Neural progenitor cell (in vitro differentiated cells): ENCODE results near the gene IRF1. TPM values are rescaled to one million over a fixed set of nuclear protein-coding genes. Genes with fewer than 3 reads are reported as not detected.

Experiments used
- DNase-seq: peaks from one replicate; pipeline ENCODE4 v3.0.0-alpha.2; 2016; ENCODE audit warnings: low spot score
- H2AFZ ChIP-seq: fragments of 200-600 bp; sonication (generic); replicated peaks from 2 replicates; pipeline ENCODE4 v1.6.1; 2016; ENCODE audit warnings: antibody characterized with exemption
- H3F3A ChIP-seq: fragments of 200-600 bp; sonication (generic); 2 replicates; pipeline ENCODE4 v1.6.1; 2016; ENCODE audit warnings: antibody characterized with exemption, low read depth
- H3K27ac ChIP-seq: fragments of 200-600 bp; sonication (generic); 2 replicates; pipeline ENCODE4 v1.5.1; 2016; ENCODE audit warnings: mild to moderate bottlenecking
- H3K27me3 ChIP-seq: fragments of 200-600 bp; sonication (generic); 2 replicates; pipeline ENCODE4 v1.6.1; 2016; ENCODE audit warnings: mild to moderate bottlenecking, moderate library complexity
- H3K36me3 ChIP-seq: fragments of 200-600 bp; sonication (generic); 2 replicates; pipeline ENCODE4 v1.5.1; 2016
- H3K4me1 ChIP-seq: fragments of 200-600 bp; sonication (generic); 2 replicates; pipeline ENCODE4 v1.6.1; 2016; ENCODE audit warnings: mixed run types
- H3K4me2 ChIP-seq: fragments of 200-600 bp; sonication (generic); 2 replicates; pipeline ENCODE4 v1.6.1; 2016
- H3K4me3 ChIP-seq: fragments of 200-600 bp; sonication (generic); 2 replicates; pipeline ENCODE4 v1.5.1; 2016
- H3K79me2 ChIP-seq: fragments of 200-600 bp; sonication (generic); 2 replicates; pipeline ENCODE4 v1.6.1; 2016; ENCODE audit warnings: low read depth
- H3K9ac ChIP-seq: fragments of 200-600 bp; sonication (generic); 2 replicates; pipeline ENCODE4 v1.6.1; 2016
- H3K9me3 ChIP-seq: fragments of 200-600 bp; sonication (generic); 2 replicates; pipeline ENCODE4 v1.5.1; 2016; ENCODE audit warnings: low read depth
- H4K20me1 ChIP-seq: fragments of 200-600 bp; sonication (generic); 2 replicates; pipeline ENCODE4 v1.6.1; 2016; ENCODE audit warnings: low read depth
- H3K27ac Mint-ChIP-seq: 3 replicates; pipeline ENCODE4 v1.8.0; 2021; ENCODE audit warnings: mixed read lengths
- H3K27me3 Mint-ChIP-seq: 2 replicates; pipeline ENCODE4 v1.8.0; 2022; ENCODE audit warnings: low read depth, mild to moderate bottlenecking, inconsistent platforms, moderate library complexity, mixed read lengths; ENCODE audit not compliant: insufficient read depth
- H3K36me3 Mint-ChIP-seq: 3 replicates; pipeline ENCODE4 v1.8.0; 2021; ENCODE audit warnings: mixed read lengths
- H3K4me1 Mint-ChIP-seq: 3 replicates; pipeline ENCODE4 v1.8.0; 2021; ENCODE audit warnings: mixed read lengths
- H3K4me3 Mint-ChIP-seq: 3 replicates; pipeline ENCODE4 v1.8.0; 2021; ENCODE audit warnings: mild to moderate bottlenecking, moderate library complexity, mixed read lengths
- H3K9me3 Mint-ChIP-seq: 3 replicates; pipeline ENCODE4 v1.8.0; 2020; ENCODE audit warnings: mixed read lengths
- EZH2 ChIP-seq: fragments of 200-600 bp; sonication (generic); IDR thresholded peaks from 2 replicates; pipeline ENCODE4 v1.6.1; 2017; ENCODE audit warnings: antibody characterized with exemption, mild to moderate bottlenecking, moderate library complexity
- EZH2phosphoT487 ChIP-seq: fragments of 200-600 bp; sonication (generic); IDR thresholded peaks from 2 replicates; pipeline ENCODE4 v1.6.1; 2017; ENCODE audit warnings: antibody characterized with exemption
- total RNA-seq: library from RNA; depleted of rRNA; stranded (reverse); fragments of >200 nt; gene quantifications from 2 replicates; pipeline ENCODE4 v1.2.3, GENCODE V29; 2015; ENCODE audit warnings: low replicate concordance
- TF ChIP-seq, protein P1 (sequence below): fragments of 200-600 bp; sonication (generic); IDR thresholded peaks from 2 replicates; pipeline ENCODE4 v1.5.1; 2017; ENCODE audit warnings: antibody characterized with exemption, mild to moderate bottlenecking

IRF1 gene
- total RNA-seq, 1 donor from 2014 or later = 7.1 TPM

GRCh38 chr5:132469380-132470009 is 21.1 kb downstream of the IRF1 start:
- H3K4me1 ChIP-seq = peaks cover 7% of the 10 kb centered on the region
- DNase-seq = no peak
- no peaks in the 10 kb centered on the region for H3K79me2 ChIP-seq
- no peak overlapping the region for H3K27ac ChIP-seq
- no peaks in the 10 kb centered on the region for H3K27me3 ChIP-seq
- peaks cover 4% of the 10 kb centered on the region for H3K9me3 Mint-ChIP-seq
- no peak overlapping the region for H3K9ac ChIP-seq
- no peaks in the 10 kb centered on the region for H3K9me3 ChIP-seq
- peaks cover 23% of the 10 kb centered on the region for H3K4me1 Mint-ChIP-seq
- no peaks in the 10 kb centered on the region for H3K36me3 ChIP-seq
- H3K4me3 Mint-ChIP-seq = no peak overlapping the region
- H3K4me3 ChIP-seq = no peak overlapping the region
- H3K27me3 Mint-ChIP-seq = peaks cover 5% of the 10 kb centered on the region
- H3K4me2 ChIP-seq = no peak overlapping the region
- H4K20me1 ChIP-seq = no peaks in the 10 kb centered on the region
- no peak overlapping the region for H2AFZ ChIP-seq
- H3F3A ChIP-seq = peaks cover under 1% of the 10 kb centered on the region
- H3K36me3 Mint-ChIP-seq = no peaks in the 10 kb centered on the region
- TF ChIP-seq, protein P1, sequence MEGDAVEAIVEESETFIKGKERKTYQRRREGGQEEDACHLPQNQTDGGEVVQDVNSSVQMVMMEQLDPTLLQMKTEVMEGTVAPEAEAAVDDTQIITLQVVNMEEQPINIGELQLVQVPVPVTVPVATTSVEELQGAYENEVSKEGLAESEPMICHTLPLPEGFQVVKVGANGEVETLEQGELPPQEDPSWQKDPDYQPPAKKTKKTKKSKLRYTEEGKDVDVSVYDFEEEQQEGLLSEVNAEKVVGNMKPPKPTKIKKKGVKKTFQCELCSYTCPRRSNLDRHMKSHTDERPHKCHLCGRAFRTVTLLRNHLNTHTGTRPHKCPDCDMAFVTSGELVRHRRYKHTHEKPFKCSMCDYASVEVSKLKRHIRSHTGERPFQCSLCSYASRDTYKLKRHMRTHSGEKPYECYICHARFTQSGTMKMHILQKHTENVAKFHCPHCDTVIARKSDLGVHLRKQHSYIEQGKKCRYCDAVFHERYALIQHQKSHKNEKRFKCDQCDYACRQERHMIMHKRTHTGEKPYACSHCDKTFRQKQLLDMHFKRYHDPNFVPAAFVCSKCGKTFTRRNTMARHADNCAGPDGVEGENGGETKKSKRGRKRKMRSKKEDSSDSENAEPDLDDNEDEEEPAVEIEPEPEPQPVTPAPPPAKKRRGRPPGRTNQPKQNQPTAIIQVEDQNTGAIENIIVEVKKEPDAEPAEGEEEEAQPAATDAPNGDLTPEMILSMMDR = no peak
- no peak for TF ChIP-seq EZH2
- no peak overlapping the region for H3K27ac Mint-ChIP-seq

DNA sequence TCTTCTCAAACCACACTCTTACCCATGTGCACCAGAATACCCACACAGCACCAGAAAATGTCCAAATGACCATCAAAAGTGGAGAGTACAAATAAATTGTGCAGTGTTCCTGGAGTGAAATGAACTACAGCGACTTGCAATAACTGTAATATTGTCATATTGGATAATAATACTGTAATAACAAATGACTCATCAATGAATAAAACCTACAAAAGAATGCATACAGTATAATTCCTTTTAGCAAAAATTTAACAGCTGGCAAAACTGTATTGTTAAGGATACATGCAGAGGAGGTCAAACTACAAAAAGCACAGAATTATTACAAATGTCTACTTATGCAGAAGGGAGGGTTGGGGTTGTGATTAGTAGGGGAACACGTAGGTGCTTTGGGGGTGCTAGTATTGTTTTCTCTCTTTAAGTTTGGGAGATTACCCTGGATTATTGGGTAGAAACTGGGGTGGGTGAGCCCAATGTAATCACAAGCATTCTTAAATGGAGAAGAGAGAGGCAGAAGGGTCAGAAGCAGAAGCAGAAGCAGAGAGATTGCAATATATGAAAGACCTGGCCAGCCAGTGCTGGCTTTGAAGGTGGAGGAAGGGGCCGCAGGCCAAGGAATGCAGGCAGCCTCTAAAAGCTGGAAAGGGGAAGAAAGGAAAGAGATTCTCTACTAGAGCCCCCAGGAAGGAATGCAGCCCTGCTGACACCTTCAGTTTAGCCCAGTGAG is 21.8 kb downstream of the IRF1 start:
- no peaks in the 10 kb centered on the region for H3K9me3 ChIP-seq
- H3K4me3 ChIP-seq = no peak overlapping the region
- no peak for DNase-seq
- no peak overlapping the region for H2AFZ ChIP-seq
- Mint-ChIP-seq H3K4me1 (peaks cover 26% of the 10 kb centered on the region), H3K9me3 (peaks cover 4% of the 10 kb centered on the region), H3K36me3 (no peaks in the 10 kb centered on the region), H3K27ac (no peak overlapping the region), H3K27me3 (peaks cover 4% of the 10 kb centered on the region), H3K4me3 (no peak overlapping the region)
- no peaks in the 10 kb centered on the region for H3F3A ChIP-seq
- no peaks in the 10 kb centered on the region for H4K20me1 ChIP-seq
- no peak overlapping the region for H3K4me2 ChIP-seq
- no peaks in the 10 kb centered on the region for H3K36me3 ChIP-seq
- TF ChIP-seq EZH2 (no peak), EZH2phosphoT487 (no peak)
- TF ChIP-seq, protein P1 = no peak
- no peak overlapping the region for H3K9ac ChIP-seq
- no peaks in the 10 kb centered on the region for H3K27me3 ChIP-seq
- peaks cover 12% of the 10 kb centered on the region for H3K4me1 ChIP-seq
- no peak overlapping the region for H3K27ac ChIP-seq
- no peaks in the 10 kb centered on the region for H3K79me2 ChIP-seq

- H3K9me3 ChIP-seq = no peaks in the 10 kb centered on the region
- no peaks in the 10 kb centered on the region for H3K36me3 ChIP-seq
- no peak for DNase-seq
- peaks cover 12% of the 10 kb centered on the region for H3K4me1 ChIP-seq
- peaks cover 4% of the 10 kb centered on the region for H3K27me3 Mint-ChIP-seq
- no peaks in the 10 kb centered on the region for H3K27me3 ChIP-seq
- H3K27ac Mint-ChIP-seq = no peak overlapping the region
- peaks cover 38% of the 10 kb centered on the region for H3K4me1 Mint-ChIP-seq
- H3K4me3 Mint-ChIP-seq = no peak overlapping the region
- H2AFZ ChIP-seq = no peak overlapping the region
- H3K79me2 ChIP-seq = no peaks in the 10 kb centered on the region
- no peak overlapping the region for H3K27ac ChIP-seq
- H3K36me3 Mint-ChIP-seq = no peaks in the 10 kb centered on the region
- no peak overlapping the region for H3K4me3 ChIP-seq
- H3K9ac ChIP-seq = no peak overlapping the region
- TF ChIP-seq EZH2phosphoT487 (no peak), EZH2 (no peak)
- TF ChIP-seq, protein P1 = no peak
- H3K4me2 ChIP-seq = no peak overlapping the region
- no peaks in the 10 kb centered on the region for H3F3A ChIP-seq
- H3K9me3 Mint-ChIP-seq = peaks cover 4% of the 10 kb centered on the region
- no peaks in the 10 kb centered on the region for H4K20me1 ChIP-seq
Measured at GRCh38 chr5:132467287-132467984, 23.1 kb downstream of the IRF1 start.
